ENCODE measurements around the gene ABCA9. TPM values are rescaled to one million over a fixed set of nuclear protein-coding genes. Genes with fewer than 3 reads are reported as not detected.
"Not testable (repeated sequence)": the region's sequence is repeated elsewhere in the genome, so short reads cannot be mapped to it uniquely, and the experiment has no call there.

ABCA9 gene
- total RNA-seq, 1 donor from 2014 or later, result 3.6 TPM

DNA sequence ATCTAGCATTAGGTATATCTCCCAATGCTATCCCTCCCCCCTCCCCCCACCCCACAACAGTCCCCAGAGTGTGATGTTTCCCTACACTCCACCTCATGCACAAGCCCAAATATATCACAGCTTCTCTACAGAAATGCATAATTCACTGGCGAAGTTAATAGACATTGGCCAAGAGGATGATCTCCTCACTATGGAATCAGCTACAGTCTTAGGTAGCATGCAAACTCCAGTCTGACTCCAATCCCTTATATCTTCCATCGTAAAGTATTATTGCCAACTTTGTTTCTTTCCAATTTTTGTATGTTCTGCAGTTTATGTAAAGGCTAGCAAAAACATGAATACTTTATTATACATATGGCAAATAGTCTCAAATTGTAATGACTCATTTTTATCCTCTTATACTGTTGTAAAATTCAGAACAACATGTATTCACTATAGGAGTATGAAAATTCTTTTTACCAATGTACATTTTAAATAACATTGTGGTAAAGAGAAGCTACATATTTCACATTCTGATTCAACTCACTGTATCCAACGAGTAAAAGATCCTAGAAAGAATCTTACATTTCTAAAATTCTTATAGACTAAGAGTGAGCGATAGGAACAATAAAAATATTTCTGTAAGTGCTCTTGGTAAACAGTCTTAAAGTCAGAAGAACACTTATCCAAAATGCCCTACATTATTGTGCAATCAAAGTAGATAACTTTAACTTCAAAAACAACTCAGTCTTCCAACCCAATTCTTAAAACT, 106.4 kb downstream of the ABCA9 start:
- DNase-seq (ENCODE audit: low spot score), result peak; percentile 90

- DNase-seq (ENCODE audit: low spot score), result peak; percentile 24
Observed at GRCh38 chr17:68953340-68953997, 107.3 kb downstream of the ABCA9 start.

- no peak for DNase-seq (ENCODE audit: low spot score)
Observed at GRCh38 chr17:68950725-68951124, 110.0 kb downstream of the ABCA9 start.

DNA sequence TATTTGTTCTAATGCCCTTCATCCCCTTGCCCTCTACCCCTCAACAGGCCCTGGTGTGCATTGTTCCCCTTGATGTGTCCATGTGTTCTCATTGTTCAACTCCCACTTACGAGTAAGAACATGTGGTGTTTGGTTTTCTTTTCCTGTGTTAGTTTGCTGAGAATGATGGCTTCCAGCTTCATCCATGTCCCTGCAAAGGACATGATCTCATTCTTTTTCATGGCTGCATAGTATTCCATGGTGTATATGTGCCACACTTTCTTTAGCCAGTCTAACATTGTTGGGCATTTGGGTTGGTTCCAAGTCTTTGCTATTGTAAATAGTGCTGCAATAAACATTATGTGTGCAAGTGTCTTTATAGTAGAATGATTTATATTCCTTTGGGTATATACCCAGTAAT, 112.9 kb downstream of the ABCA9 start:
- not testable (repeated sequence) for DNase-seq (ENCODE audit: low spot score)

DNA sequence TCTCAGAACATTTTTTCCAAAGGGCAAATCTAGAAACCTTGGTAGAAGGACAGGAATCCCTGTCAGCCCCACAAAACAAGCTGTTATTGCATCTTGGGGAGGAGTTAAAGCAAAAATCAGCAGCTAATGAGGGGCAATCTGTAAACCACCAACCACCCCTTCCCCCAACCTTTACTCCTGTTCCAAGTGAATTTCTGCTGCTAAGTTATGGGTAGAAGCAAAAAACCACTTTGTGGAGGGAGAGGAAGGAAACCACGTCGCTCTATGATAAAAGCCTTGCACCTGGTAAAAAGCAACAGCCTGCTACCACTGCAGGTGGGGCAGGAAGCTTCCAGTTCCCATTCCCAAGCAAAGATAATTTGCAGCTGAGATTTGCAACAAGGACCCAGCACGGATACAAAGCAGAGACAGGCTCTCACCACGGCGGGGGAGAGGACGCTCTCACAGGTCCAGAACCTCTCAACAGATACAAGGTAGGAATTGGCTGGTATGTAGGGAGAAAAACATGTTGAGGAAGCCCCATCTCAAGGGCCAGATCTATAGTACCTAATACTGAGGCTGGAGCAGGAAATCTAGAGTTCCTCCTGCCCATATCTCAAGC, 116.2 kb downstream of the ABCA9 start:
- DNase-seq (ENCODE audit: low spot score), result no peak

GRCh38 chr17:68943812-68944182, 116.9 kb downstream of the ABCA9 start:
- DNase-seq (ENCODE audit: low spot score), result not testable (repeated sequence)

GRCh38 chr17:68943123-68943811, 117.5 kb downstream of the ABCA9 start:
- DNase-seq (ENCODE audit: low spot score), result no peak

- no peak for DNase-seq (ENCODE audit: low spot score)
Observed at GRCh38 chr17:68942389-68942788, 118.3 kb downstream of the ABCA9 start.

DNA sequence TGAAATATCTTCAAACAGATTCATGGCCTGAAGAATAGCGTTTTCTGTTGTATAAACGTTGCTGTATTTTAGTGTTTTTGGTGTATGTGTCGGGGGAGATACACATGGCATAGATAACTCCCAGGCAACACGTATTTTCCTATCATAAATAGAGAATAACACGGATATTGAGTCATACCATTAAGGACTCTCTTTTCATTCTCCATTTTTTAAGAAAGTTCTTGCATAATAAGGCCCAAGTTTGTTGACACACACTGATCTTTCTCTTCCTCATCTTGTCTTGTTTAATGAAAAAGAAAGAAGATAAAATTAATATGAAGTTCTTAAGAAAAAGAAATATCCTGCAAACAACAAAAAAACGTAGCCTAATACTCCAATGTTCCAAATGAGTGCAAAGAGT, 119.0 kb downstream of the ABCA9 start:
- no peak for DNase-seq (ENCODE audit: low spot score)

DNA sequence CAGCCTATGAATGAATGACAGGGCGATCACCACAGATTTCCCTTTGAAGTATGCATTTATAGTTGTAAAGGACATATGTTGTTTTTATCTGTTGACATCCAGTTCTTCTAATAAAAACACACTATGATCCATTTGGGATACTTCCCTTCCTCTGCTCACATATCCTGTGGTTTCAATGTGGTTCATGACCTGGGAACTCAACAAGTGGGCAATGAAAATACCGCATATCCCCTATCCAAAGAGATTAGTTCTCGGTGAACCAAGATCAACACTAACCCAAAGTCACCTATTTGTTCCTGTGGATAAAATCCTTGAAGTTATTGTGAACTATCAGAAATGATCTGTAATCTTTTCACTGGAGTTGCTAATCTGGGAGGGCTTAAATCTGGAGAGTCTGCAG, 121.5 kb downstream of the ABCA9 start:
- no peak for DNase-seq (ENCODE audit: low spot score)

GRCh38 chr17:68937890-68938514, 122.7 kb downstream of the ABCA9 start:
- DNase-seq (ENCODE audit: low spot score), result no peak

- DNase-seq (ENCODE audit: low spot score), result no peak
Observed at GRCh38 chr17:68927516-68927915, 133.2 kb downstream of the ABCA9 start.

DNA sequence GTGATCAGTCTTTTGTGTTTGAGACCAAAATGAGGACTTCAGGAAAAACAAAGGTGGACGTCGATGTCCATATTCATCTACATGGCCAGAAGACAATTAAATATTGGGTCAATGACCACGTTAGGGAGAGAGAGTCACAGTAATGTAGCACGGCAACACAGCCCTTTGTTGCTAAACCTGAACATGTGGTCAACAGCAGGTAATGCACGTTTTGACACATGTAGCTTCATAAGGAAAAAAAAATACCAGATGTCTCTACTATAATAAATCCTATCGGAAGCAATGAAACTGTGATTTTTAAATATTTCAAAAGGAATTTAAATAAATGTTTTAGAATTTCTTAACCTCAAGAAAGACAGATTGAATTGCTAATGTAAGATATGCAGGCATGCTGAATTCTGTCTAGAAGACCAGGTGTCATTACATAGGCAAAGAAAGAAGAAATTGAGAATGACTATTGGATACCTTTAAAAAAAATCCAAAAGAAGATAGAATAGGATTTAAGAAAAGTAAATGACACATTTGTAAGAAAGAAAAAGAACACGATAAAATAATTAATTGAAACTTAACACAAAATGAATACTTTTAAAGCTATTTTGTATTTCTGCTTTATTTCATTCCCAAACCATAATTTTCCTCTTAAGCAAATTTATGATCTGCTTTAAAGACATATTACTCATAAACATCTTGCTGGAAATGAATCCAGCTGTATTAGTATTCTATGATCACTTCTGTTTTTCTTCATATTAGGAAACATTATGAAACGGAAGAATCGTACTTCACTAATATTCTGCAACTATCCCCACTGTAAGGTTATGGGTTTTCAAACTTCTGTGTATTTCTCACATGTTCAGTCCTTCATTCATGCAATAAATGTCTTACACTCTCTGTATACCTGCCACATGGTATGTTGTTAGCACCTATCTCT, 135.7 kb downstream of the ABCA9 start:
- DNase-seq (ENCODE audit: low spot score), result no peak

Other genes with a start within 250 kb of the ABCA9 start
- gene ABCA8, start 105.5 kb downstream of the ABCA9 start, total RNA-seq (ENCODE audit: insufficient read depth, low replicate concordance), result 72.2 TPM
- 17.1 TPM for gene ABCA6, start 81.0 kb upstream of the ABCA9 start, total RNA-seq (ENCODE audit: insufficient read depth, low replicate concordance)
- gene ABCA10, start 167.9 kb upstream of the ABCA9 start, total RNA-seq (ENCODE audit: insufficient read depth, low replicate concordance), result 6.0 TPM

Measured in umbilical cord (tissue), 2 donors.